ENCODE data around the gene GRID2.

GRID2 gene

DNA sequence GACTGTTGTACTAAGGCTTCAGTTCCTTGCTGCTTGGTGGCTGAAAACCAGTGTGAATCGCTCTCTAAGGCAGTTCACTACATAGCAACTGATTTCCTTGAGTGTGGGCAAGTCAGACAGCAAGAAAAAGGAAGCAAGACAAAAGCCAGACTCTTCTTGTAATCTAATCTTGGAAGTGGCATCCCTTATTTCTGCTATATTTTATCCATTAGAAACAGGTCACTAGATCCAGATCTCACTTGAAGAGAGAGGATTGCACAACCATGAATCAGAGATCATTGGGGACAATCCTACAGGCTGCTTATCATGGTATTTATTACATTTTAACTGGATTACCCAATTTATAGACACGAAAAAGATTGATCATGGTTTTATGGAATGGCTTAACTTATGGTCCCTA is 684.5 kb downstream of the GRID2 start:
- DNase-seq: no peak

DNA sequence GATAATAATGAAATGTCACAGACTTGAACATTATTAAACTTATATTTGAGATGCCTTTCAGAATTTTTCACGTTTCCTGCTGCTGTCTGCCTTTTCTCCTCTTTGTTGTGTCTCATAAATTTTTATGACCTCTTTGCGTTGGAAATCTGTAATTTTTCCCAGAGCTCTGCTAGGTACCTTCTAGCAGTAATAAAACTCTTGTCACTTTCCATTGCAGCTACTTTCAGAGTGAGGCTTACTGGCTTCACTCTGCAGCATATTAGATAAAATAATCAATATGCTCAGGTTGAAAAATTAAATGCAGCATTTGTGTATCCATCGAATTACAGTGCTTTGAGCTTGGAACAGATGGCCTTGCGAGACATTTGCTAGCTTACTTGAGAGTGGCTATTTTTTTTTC is 689.0 kb downstream of the GRID2 start:
- no peak for DNase-seq

DNA sequence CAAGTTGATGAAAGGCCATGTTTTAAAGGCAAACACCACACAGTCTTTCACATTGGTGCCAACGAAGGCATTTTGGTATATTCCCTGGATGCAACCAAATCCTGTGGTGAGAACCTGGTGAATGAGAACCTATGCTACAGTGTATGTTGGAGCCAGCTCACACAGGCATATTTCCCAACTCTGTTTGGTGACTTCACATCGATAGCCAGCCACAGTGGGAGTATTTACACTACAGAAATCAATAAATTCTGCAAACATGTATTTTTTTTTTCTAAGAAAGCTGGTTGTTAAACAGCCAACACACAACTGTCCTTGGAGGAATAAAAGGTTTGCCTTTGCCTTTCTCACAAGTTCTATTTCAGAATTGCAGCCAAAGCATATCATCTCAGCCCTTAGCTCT is 691.0 kb downstream of the GRID2 start:
- no peak for DNase-seq

DNA sequence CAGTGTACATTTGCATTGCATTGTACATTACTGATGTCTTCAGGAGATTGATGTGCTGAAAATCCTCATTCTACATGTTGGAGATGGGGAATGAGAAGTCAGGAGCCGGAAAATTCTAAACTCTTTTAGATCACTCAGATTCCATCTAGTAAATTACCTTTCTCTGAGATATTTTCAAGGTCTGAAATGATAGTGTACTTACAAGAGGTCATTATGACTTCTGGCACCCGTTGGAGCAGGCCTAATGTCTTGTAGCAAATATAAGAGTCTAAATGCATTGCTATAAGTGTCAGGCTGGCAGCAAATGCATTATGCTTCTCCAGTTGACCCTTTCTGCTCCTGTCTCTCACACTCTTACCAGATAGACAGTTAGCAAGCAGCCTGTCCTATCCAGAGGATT is 692.8 kb downstream of the GRID2 start:
- no peak for DNase-seq

DNA sequence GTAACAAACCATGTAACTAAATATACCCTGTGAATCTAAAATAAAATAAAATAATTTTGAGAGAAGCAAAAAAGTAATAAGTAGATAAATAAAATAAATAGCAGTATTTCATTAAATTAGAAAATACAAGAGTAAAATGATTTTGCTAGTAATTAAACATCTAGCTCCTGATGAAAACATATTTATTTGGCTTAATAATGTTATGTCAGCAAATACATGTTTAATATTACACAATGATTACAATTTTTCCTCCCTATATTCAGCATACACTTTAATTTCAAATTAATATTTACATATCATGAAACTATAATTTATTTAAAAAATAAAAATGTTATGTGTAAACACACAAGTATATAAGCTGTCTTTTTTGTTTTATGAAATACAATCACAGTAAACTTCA is 697.1 kb downstream of the GRID2 start:
- no peak for DNase-seq

DNA sequence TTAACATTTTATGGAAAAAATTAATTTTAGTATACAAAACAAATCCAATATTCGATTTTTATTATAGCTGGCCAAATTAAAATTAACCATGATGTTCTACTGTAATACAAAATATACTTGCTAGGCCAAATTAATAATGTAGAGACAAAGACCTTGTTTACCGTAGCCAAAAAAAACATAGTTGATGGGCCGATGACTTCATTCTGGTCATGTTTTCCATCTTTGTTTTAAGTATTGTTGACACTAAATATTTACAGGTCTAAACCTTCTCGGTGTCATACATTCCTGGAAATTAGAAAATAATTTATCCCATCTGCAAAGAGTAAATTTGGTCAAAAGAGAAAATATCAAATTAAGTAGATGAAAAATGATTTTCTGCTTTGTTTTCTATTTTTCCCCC is 698.5 kb downstream of the GRID2 start:
- DNase-seq: no peak

DNA sequence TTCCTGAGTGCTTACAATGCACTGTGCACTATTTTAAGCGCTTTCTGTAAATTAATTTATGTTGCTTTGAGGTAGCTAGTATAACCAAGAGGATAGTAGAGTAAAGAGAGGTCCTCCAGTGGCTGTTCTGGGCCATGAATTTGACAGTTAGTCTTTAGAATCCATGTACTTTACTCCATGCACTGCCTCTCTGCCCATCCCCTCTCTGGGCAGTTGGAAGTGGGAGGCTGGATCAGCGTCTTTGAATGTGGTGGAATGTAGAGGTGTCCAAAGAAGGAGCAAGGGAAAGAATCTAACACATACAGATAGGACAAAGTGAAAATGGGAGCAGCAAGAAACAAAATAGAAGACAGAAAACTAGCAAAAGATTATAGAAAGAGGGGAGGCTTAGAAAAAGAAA is 712.6 kb downstream of the GRID2 start:
- DNase-seq: no peak

DNA sequence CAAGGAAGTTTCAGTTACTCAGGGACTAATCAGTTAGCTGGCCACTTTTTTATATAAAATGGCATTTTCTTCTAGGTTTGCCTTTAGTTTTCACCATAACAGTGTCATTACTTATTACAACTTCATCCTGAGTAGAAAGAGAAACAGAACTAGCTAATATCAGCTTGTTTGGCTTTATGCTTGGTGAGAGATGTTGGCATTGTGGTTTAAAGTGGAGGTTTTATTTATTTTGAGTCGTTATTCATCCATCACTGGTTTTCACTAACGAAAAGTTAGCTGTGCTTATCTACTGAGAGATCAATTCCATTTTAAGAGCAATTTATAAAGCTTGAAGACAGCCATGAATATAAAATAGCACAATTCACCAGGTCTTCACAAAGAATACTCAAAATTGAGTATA is 714.5 kb downstream of the GRID2 start:
- DNase-seq: no peak

DNA sequence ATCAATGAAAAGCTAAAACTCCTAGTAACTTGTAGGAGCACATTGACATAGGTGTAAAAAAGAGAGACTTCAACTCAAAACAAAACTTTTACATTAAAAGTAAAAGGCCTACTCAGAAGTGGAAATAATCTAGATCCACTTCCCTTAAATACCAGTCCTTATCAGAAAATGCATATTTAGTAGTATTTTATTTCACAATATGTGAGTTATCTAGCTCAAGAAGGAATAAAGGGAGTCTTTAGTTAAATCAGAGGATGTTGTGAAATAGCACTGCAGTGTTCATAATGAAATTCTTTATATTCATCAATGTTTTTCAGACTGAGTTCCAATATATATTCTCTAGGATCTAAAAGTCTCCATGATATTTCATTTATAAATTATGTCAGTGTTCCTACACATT is 715.0 kb downstream of the GRID2 start:
- no peak for DNase-seq

DNA sequence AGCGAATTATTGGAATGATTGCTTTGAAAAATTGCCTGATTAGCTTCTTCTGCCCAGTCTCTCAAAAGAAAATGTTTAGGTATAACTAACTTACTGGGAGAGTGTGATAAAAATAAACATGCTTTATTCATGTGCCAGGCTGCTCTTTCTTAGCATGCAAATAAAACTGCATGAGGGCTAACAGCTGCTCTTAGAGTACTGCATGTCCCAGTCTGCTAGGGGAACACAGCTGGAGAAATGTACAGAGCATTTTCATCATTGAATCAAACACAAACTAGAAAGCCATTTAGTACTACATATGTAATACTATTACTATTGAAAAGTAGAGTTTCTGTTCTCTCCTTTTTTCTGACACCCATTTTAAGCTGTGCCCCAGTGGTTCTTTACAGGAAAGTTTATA is 726.0 kb downstream of the GRID2 start:
- DNase-seq: no peak

DNA sequence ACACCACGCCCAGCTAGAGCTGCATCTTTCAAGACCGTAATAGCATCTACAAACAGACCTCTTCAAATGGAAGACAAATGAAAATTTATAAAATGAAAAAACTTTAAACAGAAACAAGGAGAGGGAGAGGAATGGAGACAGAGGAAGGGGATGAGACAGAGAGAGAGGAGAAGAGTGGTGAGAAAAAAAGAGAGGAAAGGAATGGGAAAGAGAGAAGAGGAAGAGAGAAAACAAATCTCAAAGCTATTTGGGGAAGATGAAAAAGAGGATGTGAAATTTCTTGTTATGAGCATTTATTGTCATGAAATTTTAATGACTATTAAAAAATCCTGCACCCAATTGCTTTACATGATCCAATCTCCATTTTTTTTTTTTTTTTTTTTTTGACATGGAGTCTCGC is 726.9 kb downstream of the GRID2 start:
- DNase-seq: no peak

DNA sequence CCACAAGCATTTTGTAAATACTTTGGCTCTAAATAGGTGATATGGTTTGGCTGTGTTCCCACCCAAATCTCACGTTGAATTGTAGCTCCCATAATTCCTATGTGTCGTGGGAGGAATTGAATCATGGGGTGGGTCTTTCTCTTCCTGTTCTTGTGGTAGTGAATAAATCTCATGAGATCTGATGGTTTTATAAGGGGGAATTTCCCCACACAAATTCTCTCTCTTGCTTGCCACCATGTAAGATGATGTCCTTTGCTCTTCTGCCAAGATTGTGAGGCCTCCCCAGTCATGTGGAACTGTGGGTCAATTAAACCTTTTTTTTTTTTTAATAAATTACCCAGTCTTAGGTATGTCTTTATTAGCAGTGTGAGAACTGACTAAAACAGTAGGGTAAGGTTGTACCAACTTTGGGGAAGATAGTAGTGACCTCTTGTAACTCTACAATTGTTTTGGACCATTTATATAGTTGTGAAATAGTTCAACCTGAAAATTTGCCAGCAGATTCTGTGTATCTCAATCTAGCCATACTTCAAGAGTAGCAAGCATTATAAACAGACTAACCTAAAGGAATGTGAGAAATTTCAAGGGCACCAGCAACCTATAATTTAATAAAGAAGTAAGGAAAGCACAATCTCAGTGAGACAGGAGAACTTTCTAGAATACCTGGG is 727.8 kb downstream of the GRID2 start:
- DNase-seq: no peak

DNA sequence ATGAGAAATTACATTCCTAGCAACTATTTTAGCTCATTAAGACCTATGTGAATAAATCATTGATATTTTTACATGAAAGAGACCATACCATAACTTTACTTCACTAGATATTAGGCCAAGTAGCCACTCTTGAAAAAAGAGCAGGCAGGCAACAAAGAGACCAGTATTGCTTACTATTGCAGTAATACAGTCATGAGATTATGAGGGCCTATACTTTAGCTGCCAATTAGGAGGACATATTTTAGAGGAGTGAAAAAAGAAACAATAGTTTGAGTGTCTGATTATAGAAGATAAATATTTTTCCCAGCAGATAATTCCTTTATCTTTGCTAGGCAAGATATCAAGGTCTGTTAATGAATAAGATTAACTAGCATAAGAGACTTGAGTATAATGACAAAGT is 739.0 kb downstream of the GRID2 start:
- no peak for DNase-seq

DNA sequence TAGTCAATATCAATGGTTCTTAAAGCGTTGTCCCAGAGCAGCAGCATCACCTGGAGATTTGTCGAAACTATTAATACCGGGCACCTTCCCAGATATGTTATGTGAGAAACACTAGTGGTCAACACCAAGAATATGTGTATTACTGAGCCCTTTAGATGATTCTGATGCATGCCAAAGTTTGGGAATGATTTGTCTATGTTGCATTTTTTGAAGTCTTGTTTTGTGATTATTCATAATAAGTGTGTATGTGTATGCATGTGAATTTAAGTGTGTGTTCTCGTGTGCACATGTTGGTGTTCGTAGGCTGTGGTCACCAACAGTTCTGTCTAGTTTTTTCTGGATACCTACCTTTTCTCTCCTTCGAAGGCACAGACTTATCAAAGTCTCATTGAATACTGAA is 749.4 kb downstream of the GRID2 start:
- no peak for DNase-seq

DNA sequence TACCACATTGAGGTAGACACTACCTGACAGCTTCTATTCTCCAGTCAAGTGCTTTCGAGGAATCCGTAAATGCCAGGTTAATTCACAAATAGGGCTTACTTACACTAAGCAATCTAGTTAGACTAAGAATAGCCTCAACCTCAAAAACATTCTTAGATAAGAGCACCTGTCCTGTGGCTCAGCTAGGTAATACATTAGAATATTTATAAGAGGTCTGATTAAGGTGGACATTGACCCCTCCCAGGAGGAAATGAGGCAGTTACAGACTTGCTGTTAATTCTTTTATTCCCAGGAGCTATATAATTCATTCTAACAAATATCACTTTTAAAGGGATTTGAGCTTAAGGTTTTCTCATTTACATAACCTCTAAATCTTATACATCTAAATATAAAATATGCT is 758.1 kb downstream of the GRID2 start:
- no peak for DNase-seq

DNA sequence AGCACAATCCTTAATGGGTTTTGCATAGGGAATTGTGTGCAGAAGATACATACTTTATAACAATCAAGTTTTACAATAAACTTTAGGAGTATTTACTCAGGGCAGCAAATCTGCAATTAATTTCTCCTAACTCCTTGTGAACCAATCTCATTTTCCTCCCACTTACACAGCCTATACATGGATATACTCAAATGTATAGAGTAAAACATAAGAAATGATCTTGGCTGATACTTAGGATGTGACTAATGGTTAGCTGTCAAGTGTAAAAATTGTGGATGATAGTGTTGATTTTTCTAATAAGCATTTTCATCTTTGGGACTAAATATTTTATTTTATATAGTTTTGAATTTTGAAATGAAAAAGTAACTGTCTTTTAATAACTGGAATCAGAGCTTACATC is 759.6 kb downstream of the GRID2 start:
- no peak for DNase-seq

DNA sequence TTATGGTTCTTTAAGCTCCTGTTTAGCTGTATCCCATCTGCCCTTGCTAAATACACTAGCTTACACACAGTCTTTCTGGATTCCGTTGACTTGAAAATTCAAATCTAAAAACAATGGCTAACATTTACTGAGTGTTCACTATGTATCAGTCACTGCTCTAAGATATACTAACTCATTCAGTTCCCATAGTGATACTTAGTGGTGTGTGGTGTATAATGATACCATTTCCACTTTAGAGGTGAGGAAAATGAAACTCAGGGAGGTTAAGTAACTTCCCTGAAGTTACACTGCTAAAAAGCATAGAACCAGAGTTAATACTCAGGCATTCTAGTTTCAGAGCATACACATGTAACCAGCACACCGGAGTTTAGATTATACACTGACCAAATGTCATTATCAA is 762.0 kb downstream of the GRID2 start:
- DNase-seq: no peak

DNA sequence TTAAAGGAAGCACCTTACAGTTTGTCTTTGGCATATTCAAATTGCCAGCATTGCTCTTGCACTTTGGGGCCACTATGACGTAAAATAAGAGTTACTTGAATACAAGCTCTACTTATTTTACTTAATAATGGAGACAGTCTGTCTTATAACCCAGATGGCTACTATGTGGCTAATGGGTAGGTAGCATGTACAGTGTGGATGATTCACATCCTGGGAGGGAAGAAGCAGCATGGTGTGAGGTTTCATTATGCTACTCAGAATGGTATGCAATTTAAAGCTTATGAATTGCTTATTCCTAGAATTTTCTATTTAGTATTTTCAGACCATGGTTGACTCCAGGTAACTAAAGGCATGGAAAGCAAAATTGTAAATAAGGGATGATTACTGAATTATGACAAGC is 763.0 kb downstream of the GRID2 start:
- DNase-seq: no peak

DNA sequence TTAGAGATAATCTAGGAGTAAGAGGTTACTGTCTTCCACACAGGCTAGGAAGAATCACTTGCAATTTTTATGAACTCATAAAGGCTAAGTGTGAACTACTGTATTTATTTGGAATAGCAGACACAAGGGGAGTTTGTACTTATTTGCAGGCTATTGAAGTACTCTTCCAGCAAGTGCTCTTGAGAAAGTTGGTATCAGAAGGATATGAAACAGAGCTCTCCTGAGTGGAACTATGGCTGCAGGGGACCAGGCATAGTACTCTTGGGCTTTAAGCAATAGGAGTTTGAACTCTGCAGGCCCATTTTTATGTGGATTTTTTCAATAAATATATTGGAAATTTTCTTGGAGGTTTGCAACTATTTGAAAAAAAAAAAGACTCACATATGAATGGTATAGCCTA is 768.5 kb downstream of the GRID2 start:
- no peak for DNase-seq

DNA sequence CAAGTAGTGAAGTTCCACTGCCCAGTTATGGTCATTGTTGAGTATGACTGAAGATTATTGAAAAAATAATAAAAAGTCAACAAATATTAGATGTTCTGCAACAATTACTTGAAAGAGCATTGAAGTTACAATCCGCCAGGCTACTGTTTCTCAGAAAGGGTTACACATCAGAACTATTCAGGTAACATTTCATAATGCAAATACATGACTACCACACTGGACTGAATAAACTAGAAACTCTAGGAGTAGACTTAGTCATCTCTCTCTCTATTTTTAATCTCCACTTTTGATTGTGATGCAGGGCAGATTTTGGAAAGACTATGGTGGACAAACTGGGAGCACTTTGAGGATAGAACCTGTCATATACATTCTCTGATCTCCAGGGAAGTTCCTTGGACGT is 776.5 kb downstream of the GRID2 start:
- DNase-seq: no peak

DNA sequence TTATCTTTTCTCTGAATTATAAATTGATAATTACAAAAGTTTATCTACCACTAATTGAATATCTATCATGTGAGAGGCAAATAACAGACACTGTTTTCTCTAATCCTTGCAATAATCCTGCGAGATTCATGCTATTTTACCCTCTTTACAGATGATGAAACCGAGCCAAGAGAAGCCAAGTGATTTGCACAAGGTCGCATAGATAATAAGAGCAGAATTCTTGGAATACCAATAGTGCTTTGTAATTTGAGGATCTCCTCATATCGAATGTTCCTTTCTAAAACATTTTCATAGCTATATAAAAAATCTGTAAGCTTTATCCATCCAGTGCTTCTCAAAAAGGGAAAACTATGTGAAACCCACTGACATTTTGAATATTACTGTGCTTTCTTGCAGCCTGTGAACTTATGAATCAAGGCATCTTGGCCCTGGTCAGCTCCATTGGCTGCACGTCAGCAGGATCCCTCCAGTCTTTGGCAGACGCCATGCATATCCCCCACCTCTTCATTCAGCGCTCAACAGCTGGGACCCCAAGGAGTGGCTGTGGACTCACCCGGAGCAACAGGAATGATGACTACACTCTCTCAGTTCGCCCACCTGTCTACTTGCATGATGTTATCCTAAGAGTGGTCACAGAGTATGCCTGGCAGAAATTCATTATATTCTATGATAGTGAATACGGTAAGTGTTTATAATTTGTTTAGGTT is 781.0 kb downstream of the GRID2 start:
- no peak for DNase-seq

DNA sequence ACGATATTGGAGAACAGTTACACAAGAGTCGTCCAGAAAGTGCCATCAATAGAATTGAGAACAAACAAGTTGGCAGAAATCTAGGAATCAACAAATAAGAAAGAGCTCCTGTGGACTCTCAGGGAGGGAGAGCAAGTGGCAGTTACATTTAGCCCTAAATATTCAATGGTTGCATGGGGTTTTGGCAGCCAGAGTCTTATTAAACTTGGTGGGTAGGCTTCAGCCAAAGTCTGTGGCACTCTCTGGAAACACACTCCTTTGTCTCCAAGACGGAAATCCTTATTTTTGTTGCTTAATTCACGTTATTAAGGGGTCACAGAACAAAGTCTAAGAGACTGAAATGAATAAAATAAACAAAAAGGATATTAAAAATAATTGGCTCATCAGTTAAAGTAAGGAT is 782.6 kb downstream of the GRID2 start:
- DNase-seq: no peak

DNA sequence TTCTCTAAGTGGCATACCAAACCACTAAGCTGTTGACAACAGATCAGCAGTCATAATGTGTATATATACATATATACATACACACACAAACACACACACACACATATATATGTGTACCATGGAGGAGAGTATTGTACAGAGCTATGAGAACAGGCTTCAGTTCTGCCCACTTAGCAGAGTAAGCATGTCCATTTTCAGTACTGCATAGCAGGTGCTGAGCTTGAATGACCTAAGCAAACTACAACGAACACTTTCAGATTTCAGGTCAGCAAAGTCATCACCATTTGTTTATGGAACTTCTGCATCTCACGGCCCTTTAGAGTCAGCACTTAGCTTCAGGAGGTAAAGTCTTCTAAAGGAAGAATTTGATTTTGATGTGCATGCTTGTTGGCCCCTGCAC is 789.0 kb downstream of the GRID2 start:
- no peak for DNase-seq

DNA sequence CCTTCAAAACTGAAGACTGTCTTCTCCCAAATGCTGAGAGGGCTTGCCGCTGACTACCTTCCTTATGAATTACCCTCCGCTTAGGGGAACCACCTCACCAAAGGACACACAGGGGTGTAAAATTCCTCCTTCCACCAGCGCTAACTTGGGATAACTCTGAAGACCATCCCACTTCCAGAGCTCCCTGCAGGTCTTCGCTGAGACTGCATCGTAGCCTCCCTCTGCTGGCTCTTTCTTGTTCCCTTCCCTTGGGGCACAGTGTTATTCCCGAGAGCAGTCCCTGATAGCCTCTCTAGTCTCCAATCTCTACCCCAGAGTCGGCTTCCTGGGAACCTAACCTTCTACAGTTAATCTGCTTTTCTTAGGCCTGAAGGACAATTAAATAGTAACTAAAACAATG is 799.3 kb downstream of the GRID2 start:
- DNase-seq: no peak

DNA sequence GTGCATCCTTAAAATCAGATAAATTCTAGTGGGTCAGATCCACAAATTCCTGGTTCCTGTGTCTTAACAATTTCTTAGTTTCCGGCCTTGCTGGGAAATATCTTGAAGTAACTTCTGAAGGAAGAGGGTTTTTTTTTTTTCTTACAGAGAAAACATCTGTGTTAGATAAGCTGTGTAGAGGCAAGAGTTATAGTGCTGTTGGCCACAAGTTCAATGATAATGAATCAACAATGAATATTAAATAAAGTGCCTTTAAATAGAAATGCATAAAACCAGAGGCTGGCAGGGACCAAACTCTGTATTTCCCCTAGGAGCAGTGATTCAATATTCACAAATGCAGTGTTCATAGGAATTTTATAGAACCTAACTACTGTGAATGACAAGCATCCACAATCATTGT is 812.9 kb downstream of the GRID2 start:
- no peak for DNase-seq

Data from stimulated activated CD8-positive, alpha-beta memory T cell treated with anti-CD3 and anti-CD28 coated beads, Interleukin-4, amount 100 ng/mL, for 48 hours (primary cell).